Chondrocyte (in vitro differentiated cells): Measurements from ENCODE around the gene TESK1. TPM values are rescaled to one million over a fixed set of nuclear protein-coding genes. Genes with fewer than 3 reads are reported as not detected.
"Not testable (repeated sequence)": the region's sequence is repeated elsewhere in the genome, so short reads cannot be mapped to it uniquely, and the experiment has no call there.

Experiments
- DNase-seq: peaks from one replicate; pipeline ENCODE4 v3.0.0; 2021; ENCODE audit warnings: mixed read lengths, low spot score
- H3K27ac Mint-ChIP-seq: one replicate; pipeline ENCODE4 v1.8.0; 2021; ENCODE audit warnings: mild to moderate bottlenecking, moderate library complexity, mixed read lengths; ENCODE audit not compliant: unreplicated experiment
- H3K27me3 Mint-ChIP-seq: 2 replicates; pipeline ENCODE4 v1.8.0; 2021; ENCODE audit warnings: low read depth, mixed read lengths
- H3K36me3 Mint-ChIP-seq: 2 replicates; pipeline ENCODE4 v1.8.0; 2021; ENCODE audit warnings: low read depth, mixed read lengths
- H3K4me1 Mint-ChIP-seq: 2 replicates; pipeline ENCODE4 v1.8.0; 2021; ENCODE audit warnings: low read depth, mild to moderate bottlenecking, mixed read lengths
- H3K4me3 Mint-ChIP-seq: one replicate; pipeline ENCODE4 v1.8.0; 2021; ENCODE audit warnings: mild to moderate bottlenecking, moderate library complexity, mixed read lengths; ENCODE audit not compliant: unreplicated experiment
- H3K9me3 Mint-ChIP-seq: 2 replicates; pipeline ENCODE4 v1.8.0; 2021; ENCODE audit warnings: low read depth, mixed read lengths
- CTCF ChIP-seq: fragments of 200-600 bp; sonication (generic); IDR thresholded peaks from 2 replicates; pipeline ENCODE4 v1.5.0; 2021; ENCODE audit warnings: antibody characterized with exemption, mild to moderate bottlenecking, moderate library complexity
- total RNA-seq: library from RNA; stranded (reverse); gene quantifications from 3 replicates; pipeline ENCODE4 v1.2.1, GENCODE V29; 2021

TESK1 gene
- total RNA-seq, 1 donor from 2014 or later: 50.7 TPM

DNA sequence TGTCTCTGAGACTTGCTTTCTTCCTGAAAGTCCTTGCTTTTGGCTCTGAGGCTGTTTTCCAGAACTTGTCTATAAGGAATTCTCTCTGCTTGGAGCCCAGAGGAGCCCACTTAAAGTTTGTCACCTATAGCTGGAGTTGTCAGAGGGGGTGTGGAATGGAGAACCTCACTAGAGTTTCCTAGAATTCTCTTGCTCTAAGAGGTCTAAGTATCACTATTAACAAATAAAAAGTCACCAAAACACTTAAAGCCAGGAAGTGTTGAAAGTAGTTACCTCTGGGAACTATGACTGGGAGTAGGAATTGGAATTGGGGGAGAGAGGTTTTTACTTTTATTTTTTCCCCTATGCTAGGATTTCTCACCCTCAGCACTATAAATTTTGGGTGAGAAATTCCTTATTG, 30.7 kb downstream of the TESK1 start:
- no peak for TF ChIP-seq CTCF
- peaks cover 4% of the 10 kb centered on the region for H3K36me3 Mint-ChIP-seq
- DNase-seq: no peak
- no peak overlapping the region for H3K4me3 Mint-ChIP-seq
- no peaks in the 10 kb centered on the region for H3K9me3 Mint-ChIP-seq
- H3K27me3 Mint-ChIP-seq: peaks cover 1% of the 10 kb centered on the region
- no peaks in the 10 kb centered on the region for H3K4me1 Mint-ChIP-seq
- H3K27ac Mint-ChIP-seq: no peak overlapping the region

DNA sequence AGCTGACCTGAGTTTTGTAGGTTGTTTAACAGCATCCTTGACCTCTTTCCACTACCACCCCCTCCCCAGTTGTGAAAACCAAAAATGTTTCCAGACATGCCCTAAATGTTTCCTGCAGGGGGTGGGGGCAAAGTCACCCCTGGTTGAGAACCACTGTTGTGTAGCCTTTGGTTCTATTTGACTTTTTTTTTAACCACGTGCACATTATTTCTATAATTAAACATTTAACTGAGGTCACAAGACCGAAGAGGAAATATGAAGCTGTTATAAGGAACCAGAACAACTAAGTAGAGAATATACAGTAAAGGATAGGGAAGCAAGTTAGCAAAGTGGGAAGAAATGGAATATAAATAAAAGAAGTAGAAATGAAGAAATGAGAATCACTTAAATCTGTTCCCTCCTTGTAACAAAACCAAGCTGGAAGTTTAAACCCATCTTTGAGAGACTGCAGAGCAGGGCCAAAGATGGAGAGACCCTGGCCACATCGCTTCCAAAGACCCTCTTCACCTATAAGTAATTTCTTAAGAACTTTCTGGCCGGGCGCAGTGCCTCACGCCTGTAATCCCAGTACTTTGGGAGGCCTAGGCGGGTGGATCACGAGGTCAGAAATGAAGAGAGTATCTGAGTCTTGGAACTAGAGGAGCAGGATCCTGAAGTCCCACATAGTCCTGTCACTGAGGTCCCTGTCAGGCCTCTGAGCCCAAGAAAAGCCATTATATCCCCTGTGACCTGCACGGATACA, 31.2 kb downstream of the TESK1 start:
- Mint-ChIP-seq H3K27me3 (peaks cover 1% of the 10 kb centered on the region), H3K36me3 (peaks cover 4% of the 10 kb centered on the region), H3K9me3 (no peaks in the 10 kb centered on the region), H3K4me3 (no peak overlapping the region), H3K4me1 (no peaks in the 10 kb centered on the region), H3K27ac (no peak overlapping the region)
- no peak for TF ChIP-seq CTCF
- DNase-seq: no peak

- not testable (repeated sequence) for H3K36me3 Mint-ChIP-seq, H3K4me3 Mint-ChIP-seq, H3K4me1 Mint-ChIP-seq, DNase-seq, H3K27ac Mint-ChIP-seq, H3K27me3 Mint-ChIP-seq, H3K9me3 Mint-ChIP-seq
These were observed 31.8 kb downstream of the TESK1 start for GRCh38 chr9:35636877-35637246.

- H3K27ac Mint-ChIP-seq, H3K4me1 Mint-ChIP-seq, DNase-seq, H3K36me3 Mint-ChIP-seq, H3K9me3 Mint-ChIP-seq, H3K27me3 Mint-ChIP-seq, H3K4me3 Mint-ChIP-seq: not testable (repeated sequence)
These were observed 32.4 kb downstream of the TESK1 start for GRCh38 chr9:35637427-35637955.

GRCh38 chr9:35638751-35639150, 33.7 kb downstream of the TESK1 start:
- not testable (repeated sequence) for H3K27ac Mint-ChIP-seq, H3K4me3 Mint-ChIP-seq, H3K9me3 Mint-ChIP-seq, DNase-seq, H3K4me1 Mint-ChIP-seq, H3K27me3 Mint-ChIP-seq, H3K36me3 Mint-ChIP-seq

- H3K4me1 Mint-ChIP-seq, DNase-seq, H3K4me3 Mint-ChIP-seq, H3K36me3 Mint-ChIP-seq, H3K27ac Mint-ChIP-seq, H3K27me3 Mint-ChIP-seq, H3K9me3 Mint-ChIP-seq: not testable (repeated sequence)
These were observed 34.2 kb downstream of the TESK1 start for GRCh38 chr9:35639225-35639624.

DNA sequence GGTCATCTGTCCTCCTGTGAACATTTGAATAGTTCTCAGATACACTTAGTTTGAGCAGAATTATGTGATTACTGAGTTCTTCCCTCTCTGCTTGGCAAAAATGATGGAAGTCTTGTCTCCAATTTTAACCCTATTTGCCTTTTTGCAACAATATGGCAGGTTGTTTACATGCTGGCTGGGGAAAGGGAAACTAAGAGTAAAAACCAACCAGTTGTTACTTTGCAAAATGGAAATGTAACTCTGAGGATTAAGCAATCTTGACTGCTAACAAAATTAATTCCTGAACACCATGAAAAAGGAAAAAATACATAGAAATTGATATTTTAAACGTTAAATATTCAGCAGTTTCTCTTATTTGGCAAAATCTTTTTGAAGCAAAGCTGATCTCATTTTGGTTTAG, 34.6 kb downstream of the TESK1 start:
- no peak for TF ChIP-seq CTCF
- H3K4me1 Mint-ChIP-seq: no peaks in the 10 kb centered on the region
- peaks cover 1% of the 10 kb centered on the region for H3K27me3 Mint-ChIP-seq
- no peak for DNase-seq
- no peak overlapping the region for H3K27ac Mint-ChIP-seq
- peaks cover 4% of the 10 kb centered on the region for H3K36me3 Mint-ChIP-seq
- H3K4me3 Mint-ChIP-seq: no peak overlapping the region
- H3K9me3 Mint-ChIP-seq: no peaks in the 10 kb centered on the region

- H3K9me3 Mint-ChIP-seq, DNase-seq, H3K4me3 Mint-ChIP-seq, H3K4me1 Mint-ChIP-seq, H3K27me3 Mint-ChIP-seq, H3K36me3 Mint-ChIP-seq, H3K27ac Mint-ChIP-seq: not testable (repeated sequence)
These were observed 35.4 kb downstream of the TESK1 start for GRCh38 chr9:35640431-35640830.

DNA sequence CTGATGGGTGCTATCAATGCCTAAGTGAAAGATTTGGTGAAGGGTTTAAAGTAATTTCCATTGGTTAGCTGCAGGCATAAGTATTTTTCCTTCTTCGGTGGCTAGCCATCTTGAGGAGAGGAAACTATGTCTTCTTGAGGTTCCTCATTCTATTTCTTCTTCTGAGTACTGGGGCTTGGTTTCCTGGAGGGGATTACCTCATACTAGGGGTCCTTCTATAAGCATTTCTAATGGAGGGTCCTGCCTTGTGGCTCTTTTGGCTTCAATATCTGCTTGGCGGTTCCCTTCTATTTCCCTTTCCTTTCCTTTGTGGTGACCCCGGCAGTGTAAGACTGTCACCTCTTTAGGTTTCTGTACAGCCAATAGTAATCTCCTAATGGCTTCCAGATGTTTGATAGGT, 36.4 kb downstream of the TESK1 start:
- not testable (repeated sequence) for H3K36me3 Mint-ChIP-seq, DNase-seq, H3K27ac Mint-ChIP-seq, H3K27me3 Mint-ChIP-seq, H3K4me3 Mint-ChIP-seq, H3K4me1 Mint-ChIP-seq, H3K9me3 Mint-ChIP-seq
